IMR-90 (cell line): ENCODE measurements around the gene ZNF296. TPM values are rescaled to one million over a fixed set of nuclear protein-coding genes. Genes with fewer than 3 reads are reported as not detected.

Experiments used
- ATAC-seq: fragments of 200-7000 bp; cut with Tn5 transposase; 2 replicates; pipeline ENCODE4 v1.9.1; 2020; ENCODE audit warnings: low read depth, mild to moderate bottlenecking, moderate library complexity
- BruUV-seq: library from RNA; stranded (reverse); fragments of 400-500 nt; replicated peaks from 2 replicates; lab custom pipeline; 2021; lab: Mats Ljungman, UMichigan
- CTCF ChIA-PET: fragments of 300-600 bp; formaldehyde crosslinking; extraction: SDS; loops from one replicate; lab custom pipeline; 2021; ENCODE audit warnings: antibody characterized with exemption; lab: Yijun Ruan, JAX
- POLR2A ChIA-PET: fragments of 300-600 bp; sonication (Branson Sonifier 250); formaldehyde crosslinking; loops from one replicate; lab custom pipeline; 2022; ENCODE audit warnings: antibody characterized with exemption; ENCODE audit not compliant: unreplicated experiment; lab: Charles Lee
- DNase-seq: peaks from one replicate; pipeline ENCODE4 v3.0.0; 2013
- H2AFZ ChIP-seq: replicated peaks from 2 replicates; pipeline ENCODE3; 2013; ENCODE audit warnings: low read length, mild to moderate bottlenecking; ENCODE audit not compliant: poor library complexity
- H2AK5ac ChIP-seq: 2 replicates; pipeline ENCODE4 v1.6.1; 2013; ENCODE audit warnings: low read depth, low read length, inconsistent platforms
- H2AK9ac ChIP-seq: replicated peaks from 2 replicates; pipeline ENCODE3; 2013; ENCODE audit warnings: mild to moderate bottlenecking, low read depth, low read length, moderate library complexity; ENCODE audit not compliant: poor library complexity
- H2BK120ac ChIP-seq: 2 replicates; pipeline ENCODE4 v1.6.1; 2013; ENCODE audit warnings: low read depth, low read length, inconsistent platforms
- H2BK15ac ChIP-seq: 3 replicates; pipeline ENCODE4 v1.6.1; 2013; ENCODE audit warnings: low read depth, low read length, inconsistent platforms
- H2BK20ac ChIP-seq: 2 replicates; pipeline ENCODE4 v1.6.1; 2013; ENCODE audit warnings: low read depth, mild to moderate bottlenecking, inconsistent platforms, low read length, moderate library complexity
- H2BK5ac ChIP-seq: 2 replicates; pipeline ENCODE4 v1.6.1; 2013; ENCODE audit warnings: mild to moderate bottlenecking, low read depth, low read length, inconsistent platforms; ENCODE audit not compliant: poor library complexity, severe bottlenecking
- H3K14ac ChIP-seq: replicated peaks from 2 replicates; pipeline ENCODE4 v1.6.1; 2013; ENCODE audit warnings: low read depth, low read length, inconsistent platforms
- H3K18ac ChIP-seq: 2 replicates; pipeline ENCODE4 v1.6.1; 2013; ENCODE audit warnings: low read depth, low read length, control low read depth
- H3K23ac ChIP-seq: 2 replicates; pipeline ENCODE4 v1.6.1; 2013; ENCODE audit warnings: low read depth, low read length, inconsistent platforms
- H3K27ac ChIP-seq: 2 replicates; pipeline ENCODE4 v1.5.1; 2013; ENCODE audit warnings: mild to moderate bottlenecking, control low read depth, low read length; ENCODE audit not compliant: insufficient read depth
- H3K27me3 ChIP-seq: 2 replicates; pipeline ENCODE4 v1.6.1; 2013; ENCODE audit warnings: low read length; ENCODE audit not compliant: control insufficient read depth, insufficient read depth
- H3K36me3 ChIP-seq: 2 replicates; pipeline ENCODE4 v1.6.1; 2013; ENCODE audit warnings: low read length, mixed read lengths; ENCODE audit not compliant: control insufficient read depth, insufficient read depth
- H3K4ac ChIP-seq: 2 replicates; pipeline ENCODE4 v1.6.1; 2013; ENCODE audit warnings: low read depth, low read length, inconsistent platforms
- H3K4me1 ChIP-seq: 2 replicates; pipeline ENCODE4 v1.6.1; 2013; ENCODE audit warnings: low read length, mixed read lengths; ENCODE audit not compliant: control insufficient read depth, insufficient read depth
- H3K4me2 ChIP-seq: 2 replicates; pipeline ENCODE4 v1.6.1; 2013; ENCODE audit warnings: low read depth, mild to moderate bottlenecking, control low read depth, low read length, moderate library complexity
- H3K4me3 ChIP-seq: 2 replicates; pipeline ENCODE4 v1.5.1; 2013; ENCODE audit warnings: low read depth, mild to moderate bottlenecking, control low read depth, low read length, moderate library complexity; ENCODE audit not compliant: insufficient read depth
- H3K56ac ChIP-seq: 2 replicates; pipeline ENCODE4 v1.6.1; 2013; ENCODE audit warnings: low read length, inconsistent platforms; ENCODE audit not compliant: insufficient read depth; ENCODE audit errors: extremely low read depth
- H3K79me1 ChIP-seq, 2 experiments: 2 replicates each; pipeline ENCODE4 v1.6.1; 2013; ENCODE audit warnings: low read length in 2 of 2, inconsistent platforms in 1 of 2, low read depth in 1 of 2
- H3K9ac ChIP-seq: 2 replicates; pipeline ENCODE4 v1.6.1; 2013; ENCODE audit warnings: low read depth, low read length, control low read depth
- H3K9me1 ChIP-seq: 2 replicates; pipeline ENCODE4 v1.6.1; 2013; ENCODE audit warnings: low read length, inconsistent platforms; ENCODE audit not compliant: insufficient read depth
- H3K9me3 ChIP-seq: 2 replicates; pipeline ENCODE4 v1.6.1; 2013; ENCODE audit warnings: low read length; ENCODE audit not compliant: control insufficient read depth, insufficient read depth
- H4K20me1 ChIP-seq: 2 replicates; pipeline ENCODE4 v1.6.1; 2013; ENCODE audit warnings: low read length, inconsistent platforms; ENCODE audit not compliant: insufficient read depth
- H4K5ac ChIP-seq: 2 replicates; pipeline ENCODE4 v1.6.1; 2013; ENCODE audit warnings: mild to moderate bottlenecking, low read depth, low read length, control low read depth
- H4K8ac ChIP-seq, 2 experiments: 2 replicates each; pipeline ENCODE4 v1.6.1; 2013; ENCODE audit warnings: low read depth in 2 of 2, low read length in 2 of 2, control low read depth in 1 of 2, inconsistent platforms in 1 of 2
- H4K91ac ChIP-seq: 2 replicates; pipeline ENCODE4 v1.6.1; 2013; ENCODE audit warnings: low read depth, low read length, inconsistent platforms; ENCODE audit not compliant: insufficient read depth
- BHLHE40 ChIP-seq: fragments of 150-350 bp; IDR thresholded peaks from 2 replicates; pipeline ENCODE4 v1.6.1; 2016; ENCODE audit warnings: mild to moderate bottlenecking, low read depth, low read length
- CEBPB ChIP-seq: IDR thresholded peaks from 2 replicates; pipeline ENCODE4 v1.6.1; 2012; ENCODE audit warnings: low read depth, low read length, improper control_type of control experiment
- CHD1 ChIP-seq: IDR thresholded peaks from 2 replicates; pipeline ENCODE4 v1.6.1; 2012; ENCODE audit warnings: low read depth, low read length, improper control_type of control experiment
- CTCF ChIP-seq: conservative IDR thresholded peaks from 2 replicates; pipeline ENCODE4 v1.5.1; 2012; ENCODE audit warnings: mild to moderate bottlenecking, low read depth, low read length, improper control_type of control experiment
- FOS ChIP-seq: fragments of 150-350 bp; IDR thresholded peaks from 2 replicates; pipeline ENCODE4 v1.6.1; 2016; ENCODE audit warnings: low read depth, low read length
- MAFK ChIP-seq: IDR thresholded peaks from 2 replicates; pipeline ENCODE4 v1.6.1; 2012; ENCODE audit warnings: low read depth, low read length, improper control_type of control experiment
- MAZ ChIP-seq: IDR thresholded peaks from 2 replicates; pipeline ENCODE4 v1.6.1; 2012; ENCODE audit warnings: low read depth, mild to moderate bottlenecking, low read length, improper control_type of control experiment, moderate library complexity, borderline replicate concordance
- MXI1 ChIP-seq: IDR thresholded peaks from 2 replicates; pipeline ENCODE4 v1.6.1; 2012; ENCODE audit warnings: low read depth, mild to moderate bottlenecking, low read length, moderate library complexity, borderline replicate concordance
- NFE2L2 ChIP-seq: fragments of 150-350 bp; IDR thresholded peaks from 2 replicates; pipeline ENCODE4 v1.6.1; 2016; ENCODE audit warnings: low read depth, mild to moderate bottlenecking, low read length
- POLR2A ChIP-seq: IDR thresholded peaks from 2 replicates; pipeline ENCODE4 v1.6.1; 2012; ENCODE audit warnings: mild to moderate bottlenecking, low read depth, low read length
- RAD21 ChIP-seq: IDR thresholded peaks from 2 replicates; pipeline ENCODE4 v1.6.1; 2012; ENCODE audit warnings: low read length, improper control_type of control experiment
- RCOR1 ChIP-seq: IDR thresholded peaks from 2 replicates; pipeline ENCODE4 v1.6.1; 2012; ENCODE audit warnings: mild to moderate bottlenecking, low read length, improper control_type of control experiment; ENCODE audit not compliant: insufficient replicate concordance
- RFX5 ChIP-seq: IDR thresholded peaks from 2 replicates; pipeline ENCODE4 v1.8.0; 2012; ENCODE audit warnings: low read depth, mild to moderate bottlenecking, low read length, moderate library complexity
- SMC3 ChIP-seq: fragments of 150-350 bp; IDR thresholded peaks from 2 replicates; pipeline ENCODE4 v1.6.1; 2016; ENCODE audit warnings: low read depth, mild to moderate bottlenecking, antibody characterized with exemption, low read length, moderate library complexity
- WGBS, 2 experiments: methylation state at CpG; one replicate each; pipeline versions ENCODE4 v1.1.5 to v1.1.7; 2013; ENCODE audit warnings: missing lambda C conversion rate in 2 of 2; ENCODE audit not compliant: insufficient read length in 1 of 2; ENCODE audit errors: extremely low coverage in 2 of 2; 5-methylcytosine and 5-hydroxymethylcytosine counted together
- dilution Hi-C: fragments of 300-500 bp; cut with HindIII; formaldehyde crosslinking; loops from one replicate; pipeline ENCODE4 v1.14.3; 2018; ENCODE audit warnings: low sequenced_read_pairs; ENCODE audit not compliant: unreplicated experiment
- in situ Hi-C: fragments of 300-500 bp; cut with MboI; formaldehyde crosslinking; loops from 3 replicates; pipeline ENCODE4 v1.14.3; 2019; ENCODE audit warnings: low sequenced_read_pairs, inconsistent platforms, mixed read lengths
- intact Hi-C: fragments of 100-400 bp; cut with micrococcal nuclease; formaldehyde crosslinking; loops from 2 replicates; pipeline ENCODE4 v1.10.0; 2022
- polyA plus RNA-seq, 3 experiments: library from polyadenylated mRNA; depleted of rRNA; stranded (reverse); fragments of >200 nt; gene quantifications; 2 replicates each; pipeline ENCODE4 v1.2.3, GENCODE V29; 2012; ENCODE audit warnings: low replicate concordance in 1 of 3
- total RNA-seq: library from RNA; depleted of rRNA; stranded (reverse); fragments of >200 nt; gene quantifications from 2 replicates; pipeline ENCODE4 v1.2.3, GENCODE V29; 2012
- TF ChIP-seq, protein P1 (sequence below): fragments of 150-350 bp; IDR thresholded peaks from 2 replicates; pipeline ENCODE4 v1.6.1; 2017; ENCODE audit warnings: mild to moderate bottlenecking, antibody characterized with exemption, low read length, low read depth
- TF ChIP-seq, protein P2 (sequence below): fragments of 150-350 bp; IDR thresholded peaks from 2 replicates; pipeline ENCODE4 v1.6.1; 2016; ENCODE audit warnings: low read depth, mild to moderate bottlenecking, low read length, moderate library complexity, borderline replicate concordance

ZNF296 gene
- total and polyA plus RNA-seq, 2 of the 4 experiments (the other 2 are of a cell fraction) = 0.10 TPM; not detected in 1

- no peak overlapping the region for H2AFZ ChIP-seq
- H3K36me3 ChIP-seq = peaks cover 46% of the 10 kb centered on the region
- no TSS peak for BruUV-seq
- H4K5ac ChIP-seq = no peak overlapping the region
- CTCF ChIA-PET = no interaction called here
- no peak overlapping the region for H4K91ac ChIP-seq
- H3K9ac ChIP-seq = no peak overlapping the region
- no peak overlapping the region for H2BK120ac ChIP-seq
- no peak overlapping the region for H2BK15ac ChIP-seq
- H3K4ac ChIP-seq = no peak overlapping the region
- ATAC-seq (no peak), DNase-seq (no peak)
- H3K27me3 ChIP-seq = no peaks in the 10 kb centered on the region
- peaks cover 4 to 6% of the 10 kb centered on the region in 2 experiments; a peak in 2 of 4 replicates for H3K79me1 ChIP-seq
- H3K27ac ChIP-seq = no peak overlapping the region
- in situ Hi-C loops (no loop called here), dilution Hi-C loops (no loop called here), intact Hi-C loops (no loop called here)
- H3K4me1 ChIP-seq = no peaks in the 10 kb centered on the region
- H4K20me1 ChIP-seq = no peaks in the 10 kb centered on the region
- H3K4me3 ChIP-seq = no peak overlapping the region
- H3K23ac ChIP-seq = no peak overlapping the region
- no peak overlapping the region for H2BK20ac ChIP-seq
- H2BK5ac ChIP-seq = no peak overlapping the region
- POLR2A ChIA-PET = no interaction called here
- no peak overlapping the region for H3K4me2 ChIP-seq
- no peak overlapping the region for H3K56ac ChIP-seq
- H3K9me1 ChIP-seq = no peaks in the 10 kb centered on the region
- no peaks in the 10 kb centered on the region for H3K9me3 ChIP-seq
- TF ChIP-seq SMC3 (no peak), NFE2L2 (no peak), FOS (no peak), CHD1 (no peak), RCOR1 (no peak), CEBPB (no peak), MAZ (no peak), MXI1 (no peak), RAD21 (no peak), MAFK (no peak), RFX5 (no peak), POLR2A (no peak), CTCF (no peak), BHLHE40 (no peak)
- TF ChIP-seq, protein P1, sequence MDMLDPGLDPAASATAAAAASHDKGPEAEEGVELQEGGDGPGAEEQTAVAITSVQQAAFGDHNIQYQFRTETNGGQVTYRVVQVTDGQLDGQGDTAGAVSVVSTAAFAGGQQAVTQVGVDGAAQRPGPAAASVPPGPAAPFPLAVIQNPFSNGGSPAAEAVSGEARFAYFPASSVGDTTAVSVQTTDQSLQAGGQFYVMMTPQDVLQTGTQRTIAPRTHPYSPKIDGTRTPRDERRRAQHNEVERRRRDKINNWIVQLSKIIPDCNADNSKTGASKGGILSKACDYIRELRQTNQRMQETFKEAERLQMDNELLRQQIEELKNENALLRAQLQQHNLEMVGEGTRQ = no peak
- TF ChIP-seq, protein P2, sequence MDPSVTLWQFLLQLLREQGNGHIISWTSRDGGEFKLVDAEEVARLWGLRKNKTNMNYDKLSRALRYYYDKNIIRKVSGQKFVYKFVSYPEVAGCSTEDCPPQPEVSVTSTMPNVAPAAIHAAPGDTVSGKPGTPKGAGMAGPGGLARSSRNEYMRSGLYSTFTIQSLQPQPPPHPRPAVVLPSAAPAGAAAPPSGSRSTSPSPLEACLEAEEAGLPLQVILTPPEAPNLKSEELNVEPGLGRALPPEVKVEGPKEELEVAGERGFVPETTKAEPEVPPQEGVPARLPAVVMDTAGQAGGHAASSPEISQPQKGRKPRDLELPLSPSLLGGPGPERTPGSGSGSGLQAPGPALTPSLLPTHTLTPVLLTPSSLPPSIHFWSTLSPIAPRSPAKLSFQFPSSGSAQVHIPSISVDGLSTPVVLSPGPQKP = no peak
- no CpG with 5 or more reads among the region's 19 CpGs for WGBS, 2 experiments
- H2AK9ac ChIP-seq = no peak overlapping the region
- H3K14ac ChIP-seq = no peak overlapping the region
- H3K18ac ChIP-seq = no peak overlapping the region
- H2AK5ac ChIP-seq = no peak overlapping the region
- no peak overlapping the region for H4K8ac ChIP-seq
These were observed 5.3 kb downstream of the ZNF296 start for GRCh38 chr19:45070861-45071544.
